HEK293T (cell line): ENCODE data around the gene RABGAP1L.
"Not testable (repeated sequence)": the region's sequence is repeated elsewhere in the genome, so short reads cannot be mapped to it uniquely, and the experiment has no call there.

Experiments used
- CTCF ChIA-PET: fragments of 350-600 bp; formaldehyde crosslinking; extraction: SDS; loops from one replicate; lab custom pipeline; 2021; ENCODE audit warnings: antibody characterized with exemption, inconsistent platforms; lab: Yijun Ruan, JAX
- POLR2A ChIA-PET: fragments of 350-600 bp; formaldehyde crosslinking; extraction: SDS; loops from one replicate; lab custom pipeline; 2020; ENCODE audit warnings: antibody characterized with exemption, inconsistent platforms; lab: Yijun Ruan, JAX
- DNase-seq: peaks from one replicate; pipeline ENCODE4 v3.0.0; 2012; ENCODE audit warnings: mixed read lengths; ENCODE audit errors: extremely low spot score
- ARNT ChIP-seq: fragments of 450-650 bp; IDR thresholded peaks from 2 replicates; pipeline ENCODE4 v1.6.1; 2017; ENCODE audit warnings: mild to moderate bottlenecking
- BHLHE40 ChIP-seq: fragments of 450-650 bp; IDR thresholded peaks from 2 replicates; pipeline ENCODE4 v1.6.1; 2016; ENCODE audit warnings: mild to moderate bottlenecking, moderate library complexity, borderline replicate concordance
- CTBP1 ChIP-seq: fragments of 450-650 bp; IDR thresholded peaks from 2 replicates; pipeline ENCODE4 v1.6.1; 2016; ENCODE audit warnings: borderline replicate concordance
- ELF4 ChIP-seq: fragments of 450-650 bp; IDR thresholded peaks from 2 replicates; pipeline ENCODE4 v1.6.1; 2017; ENCODE audit warnings: antibody characterized with exemption
- FOXA1 ChIP-seq: fragments of 450-650 bp; IDR thresholded peaks from 2 replicates; pipeline ENCODE4 v1.6.1; 2016; ENCODE audit warnings: mild to moderate bottlenecking
- FOXK2 ChIP-seq: fragments of 450-650 bp; IDR thresholded peaks from 2 replicates; pipeline ENCODE4 v1.6.1; 2016; ENCODE audit warnings: mild to moderate bottlenecking
- FOXM1 ChIP-seq: fragments of 450-650 bp; IDR thresholded peaks from 2 replicates; pipeline ENCODE4 v1.6.1; 2017; ENCODE audit warnings: mild to moderate bottlenecking, borderline replicate concordance
- HDGF ChIP-seq: fragments of 450-650 bp; IDR thresholded peaks from 2 replicates; pipeline ENCODE4 v1.6.1; 2017; ENCODE audit warnings: antibody characterized with exemption, borderline replicate concordance
- L3MBTL2 ChIP-seq: fragments of 450-650 bp; conservative IDR thresholded peaks from 2 replicates; pipeline ENCODE4 v1.6.1; 2016; ENCODE audit warnings: mild to moderate bottlenecking
- LEF1 ChIP-seq: fragments of 450-650 bp; IDR thresholded peaks from 2 replicates; pipeline ENCODE4 v1.6.1; 2017; ENCODE audit warnings: mild to moderate bottlenecking, borderline replicate concordance
- NFRKB ChIP-seq: fragments of 450-650 bp; IDR thresholded peaks from 2 replicates; pipeline ENCODE4 v1.6.1; 2016; ENCODE audit warnings: mild to moderate bottlenecking, moderate library complexity
- SP1 ChIP-seq: fragments of 450-650 bp; IDR thresholded peaks from 2 replicates; pipeline ENCODE4 v1.6.1; 2017
- SUZ12 ChIP-seq: fragments of 450-650 bp; IDR thresholded peaks from 2 replicates; pipeline ENCODE4 v1.6.1; 2016; ENCODE audit warnings: mild to moderate bottlenecking
- TARDBP ChIP-seq: fragments of 450-650 bp; IDR thresholded peaks from 2 replicates; pipeline ENCODE4 v1.6.1; 2016
- ZNF384 ChIP-seq: fragments of 450-650 bp; IDR thresholded peaks from 2 replicates; pipeline ENCODE4 v1.6.1; 2016
- TF ChIP-seq, protein P1 (sequence below): fragments of 450-650 bp; IDR thresholded peaks from 2 replicates; pipeline ENCODE4 v1.6.1; 2016

The RABGAP1L gene

DNA sequence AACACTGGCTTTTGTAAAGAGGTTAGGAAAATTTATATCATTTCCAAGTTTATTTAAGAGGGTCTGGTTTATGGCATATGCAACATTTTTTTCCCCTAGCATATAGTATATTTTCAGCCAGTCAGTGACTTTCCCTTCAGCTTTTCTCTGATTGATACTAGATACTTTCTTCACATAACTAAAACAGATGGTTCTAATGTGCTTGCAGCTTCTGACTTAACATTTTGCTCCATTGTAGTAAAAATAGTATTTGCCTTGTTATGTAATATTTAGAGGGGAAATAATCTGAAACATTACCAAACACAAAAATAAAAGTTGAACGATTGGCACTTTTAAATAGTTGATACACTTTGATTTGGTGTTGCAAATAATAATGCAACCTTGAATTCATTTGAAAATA, 480.1 kb downstream of the RABGAP1L start:
- CTCF ChIA-PET, result no interaction called here
- POLR2A ChIA-PET, result no interaction called here
- DNase-seq, result no peak
- no peak for TF ChIP-seq BHLHE40
- no peak for TF ChIP-seq ELF4
- TF ChIP-seq FOXA1, result no peak
- TF ChIP-seq ARNT, result no peak
- no peak for TF ChIP-seq SP1
- no peak for TF ChIP-seq FOXM1
- TF ChIP-seq HDGF, result no peak
- no peak for TF ChIP-seq ZNF384

DNA sequence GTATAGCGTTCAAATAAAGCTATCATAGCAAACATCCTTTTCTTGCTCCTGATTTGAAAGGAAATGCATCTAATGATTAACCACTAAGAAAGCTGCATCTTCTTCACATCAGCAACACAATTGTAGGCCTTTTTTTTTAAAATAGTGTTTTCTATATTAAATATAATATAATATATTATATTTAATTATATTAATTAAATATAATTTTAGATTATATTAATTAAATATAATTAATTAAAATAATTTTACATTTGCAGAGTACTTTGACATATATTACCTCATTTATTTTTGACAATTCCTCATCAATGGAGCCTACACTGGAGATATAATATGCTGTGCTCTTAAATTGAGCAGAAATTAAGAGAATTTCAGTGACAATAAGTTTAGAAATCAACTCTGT, 481.5 kb downstream of the RABGAP1L start:
- TF ChIP-seq NFRKB, result no peak
- TF ChIP-seq LEF1, result no peak
- TF ChIP-seq ARNT, result no peak
- no peak for TF ChIP-seq ELF4
- TF ChIP-seq, protein P1, sequence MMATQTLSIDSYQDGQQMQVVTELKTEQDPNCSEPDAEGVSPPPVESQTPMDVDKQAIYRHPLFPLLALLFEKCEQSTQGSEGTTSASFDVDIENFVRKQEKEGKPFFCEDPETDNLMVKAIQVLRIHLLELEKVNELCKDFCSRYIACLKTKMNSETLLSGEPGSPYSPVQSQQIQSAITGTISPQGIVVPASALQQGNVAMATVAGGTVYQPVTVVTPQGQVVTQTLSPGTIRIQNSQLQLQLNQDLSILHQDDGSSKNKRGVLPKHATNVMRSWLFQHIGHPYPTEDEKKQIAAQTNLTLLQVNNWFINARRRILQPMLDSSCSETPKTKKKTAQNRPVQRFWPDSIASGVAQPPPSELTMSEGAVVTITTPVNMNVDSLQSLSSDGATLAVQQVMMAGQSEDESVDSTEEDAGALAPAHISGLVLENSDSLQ, result no peak
- no peak for TF ChIP-seq SP1
- TF ChIP-seq SUZ12, result no peak
- no peak for TF ChIP-seq FOXA1
- TF ChIP-seq L3MBTL2, result no peak
- TF ChIP-seq HDGF, result no peak
- TF ChIP-seq CTBP1, result no peak
- no peak for TF ChIP-seq BHLHE40
- TF ChIP-seq FOXK2, result no peak
- TF ChIP-seq ZNF384, result no peak
- CTCF ChIA-PET, result interaction anchor here (0.6 kb wide), 1 partner anchor 15 kb away, joined by 3 read pairs; no protein-coding TSS in a partner anchor
- POLR2A ChIA-PET, result no interaction called here

DNA sequence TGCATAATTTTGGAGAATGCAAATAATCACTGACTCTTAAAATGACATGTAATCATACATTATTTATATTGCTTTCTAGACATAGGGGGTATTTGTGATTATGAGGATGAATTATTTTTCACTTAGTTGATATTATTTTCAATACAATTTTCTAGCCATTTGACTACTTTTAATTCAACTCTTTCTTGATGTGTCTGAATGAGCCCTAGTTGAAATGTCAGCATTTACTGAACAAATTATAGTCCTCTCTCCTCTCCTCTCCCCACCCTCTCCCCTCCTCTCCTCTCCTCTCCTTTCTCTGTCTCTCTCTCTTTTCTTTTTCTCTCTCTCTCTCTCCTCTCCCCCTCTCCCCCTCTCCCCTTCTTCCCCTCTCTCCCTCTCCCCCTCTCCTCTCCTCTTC, 483.1 kb downstream of the RABGAP1L start:
- no peak for TF ChIP-seq ARNT
- no peak for TF ChIP-seq ELF4
- no peak for TF ChIP-seq L3MBTL2
- TF ChIP-seq FOXA1, result no peak
- TF ChIP-seq BHLHE40, result no peak
- TF ChIP-seq CTBP1, result no peak
- TF ChIP-seq LEF1, result no peak
- no peak for TF ChIP-seq TARDBP
- no peak for TF ChIP-seq NFRKB
- TF ChIP-seq HDGF, result no peak
- CTCF ChIA-PET, result no interaction called here
- POLR2A ChIA-PET, result no interaction called here

More for the DNA sequence above, 481.5 kb downstream of the RABGAP1L start:
- no peak for DNase-seq

DNA sequence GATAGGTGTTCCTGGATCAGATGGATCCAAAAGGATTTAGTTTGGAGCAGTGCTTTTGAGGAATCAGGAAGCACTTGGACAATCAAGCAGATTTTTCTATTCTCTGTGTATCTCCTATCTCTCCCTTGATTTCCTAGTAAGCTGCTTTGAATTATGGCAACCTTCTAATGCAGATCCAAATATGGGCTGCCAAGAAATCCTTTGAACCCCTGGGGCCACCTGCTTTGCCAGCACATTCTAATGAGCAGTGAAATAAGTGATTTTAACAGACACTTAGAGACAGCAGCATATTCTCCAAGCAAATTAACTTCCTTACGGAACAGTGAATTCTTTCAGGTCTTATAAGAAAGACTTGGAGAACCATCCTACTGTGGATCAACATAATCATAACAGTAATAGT, 483.9 kb downstream of the RABGAP1L start:
- ChIA-PET CTCF (no interaction called here), POLR2A (no interaction called here)
- TF ChIP-seq TARDBP, result no peak
- TF ChIP-seq NFRKB, result no peak
- TF ChIP-seq ZNF384, result no peak
- TF ChIP-seq, protein P1, result no peak
- no peak for TF ChIP-seq L3MBTL2
- no peak for TF ChIP-seq FOXK2
- DNase-seq, result no peak

More for the DNA sequence above, 483.1 kb downstream of the RABGAP1L start:
- no peak for DNase-seq

DNA sequence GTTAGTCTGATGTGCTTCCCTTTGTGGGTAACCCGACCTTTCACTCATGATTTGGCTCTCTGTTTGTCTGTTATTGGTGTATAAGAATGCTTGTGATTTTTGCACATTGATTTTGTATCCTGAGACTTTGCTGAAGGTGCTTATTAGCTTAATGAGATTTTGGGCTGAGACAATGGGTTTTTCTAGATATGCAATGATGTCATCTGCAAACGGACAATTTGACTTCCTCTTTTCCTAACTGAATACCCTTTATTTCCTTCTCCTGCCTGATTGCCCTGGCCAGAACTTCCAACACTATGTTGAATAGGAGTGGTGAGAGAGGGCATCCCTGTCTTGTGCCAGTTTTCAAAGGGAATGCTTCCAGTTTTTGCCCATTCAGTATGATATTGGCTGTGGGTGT, 490.3 kb downstream of the RABGAP1L start:
- DNase-seq, POLR2A ChIA-PET, CTCF ChIA-PET: not testable (repeated sequence)

DNA sequence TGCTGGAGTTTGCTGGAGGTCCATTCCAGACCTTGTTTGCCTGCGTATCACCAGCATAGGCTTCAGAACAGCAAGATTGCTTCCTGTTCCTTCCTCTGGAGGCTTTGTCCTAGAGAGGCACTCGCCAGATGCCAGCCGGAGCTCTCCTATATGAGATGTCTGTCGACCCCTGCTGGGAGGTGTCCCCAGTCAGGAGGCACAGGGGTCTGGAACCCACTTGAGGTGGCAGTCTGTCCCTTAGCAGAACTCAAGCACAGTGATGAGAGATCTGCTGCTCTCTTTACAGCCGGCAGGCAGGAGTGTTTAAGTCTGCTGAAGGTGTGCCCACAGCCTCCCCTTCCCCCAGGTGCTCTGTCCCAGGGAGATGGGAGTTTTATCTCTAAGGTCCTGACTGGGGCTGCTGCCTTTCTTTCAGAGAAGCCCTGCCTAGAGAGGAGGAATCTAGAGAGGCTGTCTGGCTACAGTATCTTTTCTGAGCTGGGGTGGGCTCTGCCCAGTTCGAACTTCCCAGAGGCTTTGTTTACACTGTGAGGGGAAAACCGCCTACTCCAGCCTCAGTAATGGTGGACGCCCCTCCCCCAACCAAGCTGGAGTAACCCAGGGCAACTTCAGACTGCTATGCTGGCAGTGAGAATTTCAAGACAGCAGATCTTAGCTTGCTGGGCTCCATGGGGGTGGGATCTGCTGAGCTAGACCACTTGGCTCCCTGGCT, 493.4 kb downstream of the RABGAP1L start:
- DNase-seq, result no peak
- no peak for TF ChIP-seq BHLHE40
- TF ChIP-seq, protein P1, result no peak
- no peak for TF ChIP-seq LEF1
- no peak for TF ChIP-seq L3MBTL2
- TF ChIP-seq SUZ12, result no peak
- no peak for TF ChIP-seq TARDBP
- TF ChIP-seq ARNT, result no peak
- ChIA-PET POLR2A (no interaction called here), CTCF (no interaction called here)

DNA sequence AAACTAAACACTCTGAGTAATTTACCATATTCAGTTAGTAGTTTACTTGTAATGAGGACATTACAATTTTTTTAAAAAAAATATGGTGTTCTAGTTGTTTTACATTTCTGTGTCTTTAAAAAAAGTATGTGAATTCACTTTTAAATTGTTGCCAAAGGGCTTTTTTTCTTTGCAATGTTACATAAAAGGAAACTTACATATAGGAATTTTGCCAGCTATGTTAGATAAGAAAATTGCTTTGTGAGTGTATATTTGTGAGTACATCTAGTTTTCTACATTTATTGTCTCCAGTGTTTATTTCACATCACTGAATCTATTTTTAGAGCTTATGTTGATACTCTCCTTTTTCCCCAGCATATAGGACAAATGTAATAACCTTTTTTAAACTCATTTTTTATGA, 495.2 kb downstream of the RABGAP1L start:
- CTCF ChIA-PET, result no interaction called here
- TF ChIP-seq HDGF, result no peak
- TF ChIP-seq LEF1, result no peak
- TF ChIP-seq TARDBP, result no peak
- no peak for TF ChIP-seq FOXK2
- TF ChIP-seq FOXA1, result no peak
- TF ChIP-seq SP1, result no peak
- TF ChIP-seq ELF4, result no peak
- no peak for TF ChIP-seq NFRKB
- TF ChIP-seq FOXM1, result no peak
- TF ChIP-seq, protein P1, result no peak
- no peak for TF ChIP-seq SUZ12
- TF ChIP-seq L3MBTL2, result no peak
- TF ChIP-seq BHLHE40, result no peak
- TF ChIP-seq ZNF384, result no peak
- TF ChIP-seq CTBP1, result no peak
- TF ChIP-seq ARNT, result no peak
- DNase-seq, result no peak
- POLR2A ChIA-PET, result no interaction called here
